Mucosa of rectum (tissue), 2 donors: ENCODE data around the gene TMEM255B.

ENCODE experiments used
- H3K27ac ChIP-seq, 2 donors: one replicate each; pipeline ENCODE4 v1.7.0; 2013; ENCODE audit warnings: inconsistent platforms in 2 of 2, low read depth in 2 of 2, low read length in 2 of 2
- H3K27me3 ChIP-seq, 2 donors: one replicate each; pipeline ENCODE4 v1.7.0; 2013; ENCODE audit warnings: low read length in 2 of 2; ENCODE audit not compliant: control insufficient read depth in 2 of 2, insufficient read depth in 2 of 2
- H3K36me3 ChIP-seq, 2 donors: one replicate each; pipeline ENCODE4 v1.7.0; 2013; ENCODE audit warnings: low read length in 2 of 2; ENCODE audit not compliant: control insufficient read depth in 2 of 2, insufficient read depth in 2 of 2
- H3K4me1 ChIP-seq, 2 donors: one replicate each; pipeline ENCODE4 v1.7.0; 2013; ENCODE audit warnings: low read length in 2 of 2, mild to moderate bottlenecking in 1 of 2; ENCODE audit not compliant: control insufficient read depth in 2 of 2, insufficient read depth in 2 of 2
- H3K4me3 ChIP-seq, 2 donors: one replicate each; pipeline ENCODE4 v1.7.0; 2013; ENCODE audit warnings: low read length in 2 of 2
- H3K9ac ChIP-seq, 2 donors: one replicate each; pipeline ENCODE4 v1.7.0; 2013; ENCODE audit warnings: low read length in 2 of 2, low read depth in 1 of 2, mild to moderate bottlenecking in 1 of 2
- H3K9me3 ChIP-seq, 2 donors: one replicate each; pipeline ENCODE4 v1.7.0; 2013; ENCODE audit warnings: low read length in 2 of 2; ENCODE audit not compliant: control insufficient read depth in 2 of 2
- donor health status: healthy.
- donor health status: Normal muscosa, but diverticular disease.

TMEM255B gene

GRCh38 chr13:113846636-113847318 is 87.8 kb downstream of the TMEM255B start:
- Histone ChIP-seq H3K27ac (no peak overlapping the region), H3K36me3 (peaks cover 20 to 26% of the 10 kb centered on the region in 2 donors), H3K4me3 (no peak overlapping the region), H3K27me3 (no peaks in the 10 kb centered on the region), H3K9ac (no peak overlapping the region), H3K4me1 (peaks cover 16 to 18% of the 10 kb centered on the region in 2 donors), H3K9me3 (no peaks in the 10 kb centered on the region)

- Histone ChIP-seq H3K9me3 (no peaks in the 10 kb centered on the region), H3K27me3 (no peaks in the 10 kb centered on the region), H3K27ac (no peak overlapping the region), H3K4me1 (peaks cover 23% of the 10 kb centered on the region in 2 donors), H3K4me3 (no peak overlapping the region), H3K36me3 (peaks cover 20 to 21% of the 10 kb centered on the region in 2 donors), H3K9ac (no peak overlapping the region)
Measured at GRCh38 chr13:113848020-113848419, 89.0 kb downstream of the TMEM255B start.

- H3K9me3 ChIP-seq: no peaks in the 10 kb centered on the region
- no peak overlapping the region for H3K4me3 ChIP-seq
- peak overlapping the region; percentile 5 to 15 for H3K9ac ChIP-seq
- no peaks in the 10 kb centered on the region for H3K27me3 ChIP-seq
- peaks cover 20 to 21% of the 10 kb centered on the region in 2 donors for H3K36me3 ChIP-seq
- peaks cover 29 to 30% of the 10 kb centered on the region in 2 donors for H3K4me1 ChIP-seq
- H3K27ac ChIP-seq: peak overlapping the region in 1 of 2 donors; percentile 61
Measured at GRCh38 chr13:113848431-113849260, 89.6 kb downstream of the TMEM255B start.

DNA sequence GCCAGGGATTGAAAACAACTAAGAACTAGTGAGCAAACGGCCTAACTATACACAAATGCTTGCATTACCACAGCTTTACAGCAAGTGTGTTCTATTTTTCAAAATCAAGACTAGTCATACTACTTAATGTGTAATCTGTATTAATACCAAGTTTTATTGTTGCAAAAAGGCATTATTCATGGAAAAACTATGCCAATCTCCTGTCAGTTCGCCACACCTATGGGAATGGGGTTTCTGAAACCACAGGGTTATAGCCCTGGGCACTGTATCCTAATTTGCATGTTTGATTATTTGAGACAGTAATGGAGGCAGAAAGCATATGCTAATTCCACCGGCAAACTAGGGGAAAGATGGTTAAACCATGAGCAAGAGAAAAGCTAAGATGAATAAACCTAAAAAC is 90.5 kb downstream of the TMEM255B start:
- no peak overlapping the region for H3K9ac ChIP-seq
- H3K4me3 ChIP-seq: no peak overlapping the region
- peaks cover 17 to 20% of the 10 kb centered on the region in 2 donors for H3K36me3 ChIP-seq
- H3K27me3 ChIP-seq: no peaks in the 10 kb centered on the region
- no peaks in the 10 kb centered on the region for H3K9me3 ChIP-seq
- peak overlapping the region in 1 of 2 donors; percentile 61 for H3K27ac ChIP-seq
- peaks cover 38 to 39% of the 10 kb centered on the region in 2 donors for H3K4me1 ChIP-seq

DNA sequence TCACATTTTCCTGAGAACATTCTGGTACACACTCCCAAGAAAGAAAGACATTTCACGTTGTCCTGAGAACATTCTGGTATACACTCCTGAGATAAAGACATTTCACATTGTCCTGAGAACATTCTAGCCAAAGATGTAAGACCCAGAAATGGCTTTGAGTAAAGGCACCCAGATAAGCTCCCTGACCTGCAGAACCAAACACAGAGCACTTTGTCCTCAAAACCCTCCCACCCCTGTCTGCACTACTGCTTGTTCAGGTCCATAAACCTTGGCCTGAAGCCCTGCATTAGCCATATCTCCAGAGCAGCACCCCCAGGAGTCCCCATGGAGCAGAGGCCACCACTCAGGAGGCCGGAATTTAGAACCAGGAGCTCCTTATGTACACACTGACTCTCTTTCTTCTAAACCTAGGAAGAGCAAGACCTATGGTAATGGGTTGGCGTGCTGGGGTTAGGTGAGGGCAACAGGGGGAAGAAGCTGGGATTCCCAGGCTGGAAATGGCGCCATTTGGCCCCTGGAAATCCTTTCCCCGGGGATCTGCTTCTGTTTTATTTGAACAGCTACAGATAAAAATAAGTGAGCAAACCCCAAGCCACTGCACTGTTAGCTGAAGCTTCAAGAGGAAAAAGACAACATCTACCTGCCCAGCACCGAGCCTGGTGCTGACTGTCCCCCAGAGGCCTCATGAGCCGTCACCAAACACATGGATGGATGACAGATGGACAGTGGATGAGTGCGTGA is 91.1 kb downstream of the TMEM255B start:
- no peak overlapping the region for H3K9ac ChIP-seq
- peaks cover 12 to 15% of the 10 kb centered on the region in 2 donors for H3K36me3 ChIP-seq
- H3K4me3 ChIP-seq: no peak overlapping the region
- H3K27ac ChIP-seq: no peak overlapping the region
- peaks cover 44 to 45% of the 10 kb centered on the region in 2 donors for H3K4me1 ChIP-seq
- no peaks in the 10 kb centered on the region for H3K9me3 ChIP-seq
- no peaks in the 10 kb centered on the region for H3K27me3 ChIP-seq

GRCh38 chr13:113850722-113851479 is 91.9 kb downstream of the TMEM255B start:
- H3K4me1 ChIP-seq: peaks cover 51 to 52% of the 10 kb centered on the region in 2 donors

GRCh38 chr13:113851480-113851803 is 92.4 kb downstream of the TMEM255B start:
- Histone ChIP-seq H3K27ac (no peak overlapping the region), H3K27me3 (no peaks in the 10 kb centered on the region), H3K36me3 (peaks cover 4 to 9% of the 10 kb centered on the region in 2 donors), H3K4me1 (peaks cover 56 to 58% of the 10 kb centered on the region in 2 donors), H3K9me3 (no peaks in the 10 kb centered on the region), H3K9ac (no peak overlapping the region), H3K4me3 (no peak overlapping the region)

More at GRCh38 chr13:113850722-113851479, 91.9 kb downstream of the TMEM255B start:
- Histone ChIP-seq H3K4me3 (no peak overlapping the region), H3K9me3 (no peaks in the 10 kb centered on the region), H3K27ac (no peak overlapping the region), H3K9ac (no peak overlapping the region), H3K27me3 (no peaks in the 10 kb centered on the region), H3K36me3 (peaks cover 8 to 14% of the 10 kb centered on the region in 2 donors)

DNA sequence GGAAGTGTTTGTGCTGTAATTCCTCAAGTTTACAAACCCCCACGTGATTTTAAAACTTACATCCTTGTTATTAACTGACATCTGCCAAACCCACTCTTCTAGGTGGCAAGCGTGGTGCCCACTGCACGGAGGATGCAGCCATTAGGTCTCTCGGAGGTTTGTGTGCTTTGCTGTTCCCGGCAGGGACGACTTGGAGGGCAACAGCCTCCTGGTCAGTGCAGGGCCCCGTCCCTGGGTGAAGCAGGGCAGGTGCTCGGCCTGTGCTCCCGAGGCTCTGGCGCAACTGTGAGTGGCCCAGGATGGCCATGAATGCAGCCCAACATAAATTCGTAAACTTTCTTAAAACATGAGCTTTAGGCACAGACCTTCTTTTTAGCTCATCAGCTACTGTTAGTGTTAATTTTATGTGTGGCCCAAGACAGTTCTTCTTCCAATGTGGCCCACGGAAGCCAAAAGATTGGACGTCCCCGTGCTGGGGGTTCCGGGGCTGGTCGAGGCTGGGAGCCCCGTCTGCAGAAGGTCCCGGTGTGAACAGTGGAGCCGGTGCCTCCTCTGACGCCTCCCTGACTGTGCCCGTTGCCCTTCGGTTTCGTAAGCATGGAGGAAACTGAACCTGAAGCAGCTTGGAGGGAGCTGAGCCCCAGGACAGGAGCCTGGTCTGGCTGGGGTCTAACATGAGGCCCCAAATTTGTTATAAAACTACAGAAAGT is 93.0 kb downstream of the TMEM255B start:
- H3K27ac ChIP-seq: no peak overlapping the region
- no peaks in the 10 kb centered on the region for H3K27me3 ChIP-seq
- no peak overlapping the region for H3K9ac ChIP-seq
- peaks cover under 1 to 4% of the 10 kb centered on the region in 2 donors for H3K36me3 ChIP-seq
- H3K9me3 ChIP-seq: no peaks in the 10 kb centered on the region
- H3K4me1 ChIP-seq: peaks cover 62 to 63% of the 10 kb centered on the region in 2 donors
- no peak overlapping the region for H3K4me3 ChIP-seq
